HEK293T (cell line): Measurements from ENCODE around the gene DST.

Source experiments
- BHLHE40 ChIP-seq: fragments of 450-650 bp; IDR thresholded peaks from 2 replicates; pipeline ENCODE4 v1.6.1; 2016; ENCODE audit warnings: mild to moderate bottlenecking, moderate library complexity, borderline replicate concordance
- CTBP1 ChIP-seq: fragments of 450-650 bp; IDR thresholded peaks from 2 replicates; pipeline ENCODE4 v1.6.1; 2016; ENCODE audit warnings: borderline replicate concordance
- ELF4 ChIP-seq: fragments of 450-650 bp; IDR thresholded peaks from 2 replicates; pipeline ENCODE4 v1.6.1; 2017; ENCODE audit warnings: antibody characterized with exemption
- FOXM1 ChIP-seq: fragments of 450-650 bp; IDR thresholded peaks from 2 replicates; pipeline ENCODE4 v1.6.1; 2017; ENCODE audit warnings: mild to moderate bottlenecking, borderline replicate concordance
- SP1 ChIP-seq: fragments of 450-650 bp; IDR thresholded peaks from 2 replicates; pipeline ENCODE4 v1.6.1; 2017
- TF ChIP-seq, protein P1 (sequence below): fragments of 450-650 bp; IDR thresholded peaks from 2 replicates; pipeline ENCODE4 v1.6.1; 2016

DNA sequence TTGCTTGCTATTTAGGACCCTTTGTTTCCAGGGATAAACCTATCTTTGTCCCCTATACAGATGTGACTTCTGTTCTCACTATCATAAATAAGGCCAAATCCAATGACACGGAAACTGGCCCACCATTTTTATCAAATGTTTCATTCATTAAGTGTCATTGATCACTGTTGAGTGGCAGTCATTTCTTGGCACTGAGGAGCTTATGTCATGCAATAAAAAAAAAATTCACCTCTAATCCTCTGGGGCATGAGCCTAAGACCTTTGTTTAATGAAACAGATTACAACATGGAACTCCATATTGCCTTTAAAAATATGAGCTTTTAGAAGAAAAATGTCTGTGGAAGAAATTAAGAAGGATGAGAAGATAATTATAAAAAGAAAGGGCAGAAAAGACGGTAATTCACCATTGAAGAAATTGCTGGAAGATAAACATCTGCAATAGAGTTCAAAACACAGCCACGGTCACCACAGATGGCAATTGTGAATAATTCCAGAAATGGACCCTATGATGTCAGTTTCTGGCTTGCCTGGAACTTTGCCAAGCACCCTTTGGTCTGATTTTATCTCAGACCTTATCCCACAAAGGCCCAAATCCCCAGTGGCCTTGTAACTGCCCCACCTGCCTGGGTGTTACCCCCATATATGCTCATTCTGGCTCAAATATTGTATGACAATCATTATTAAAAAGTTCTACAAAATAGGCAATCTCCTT, 91.1 kb downstream of the DST start:
- TF ChIP-seq, protein P1, sequence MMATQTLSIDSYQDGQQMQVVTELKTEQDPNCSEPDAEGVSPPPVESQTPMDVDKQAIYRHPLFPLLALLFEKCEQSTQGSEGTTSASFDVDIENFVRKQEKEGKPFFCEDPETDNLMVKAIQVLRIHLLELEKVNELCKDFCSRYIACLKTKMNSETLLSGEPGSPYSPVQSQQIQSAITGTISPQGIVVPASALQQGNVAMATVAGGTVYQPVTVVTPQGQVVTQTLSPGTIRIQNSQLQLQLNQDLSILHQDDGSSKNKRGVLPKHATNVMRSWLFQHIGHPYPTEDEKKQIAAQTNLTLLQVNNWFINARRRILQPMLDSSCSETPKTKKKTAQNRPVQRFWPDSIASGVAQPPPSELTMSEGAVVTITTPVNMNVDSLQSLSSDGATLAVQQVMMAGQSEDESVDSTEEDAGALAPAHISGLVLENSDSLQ, result peak; percentile 85
- no peak for TF ChIP-seq FOXM1
- TF ChIP-seq CTBP1, result no peak
- TF ChIP-seq BHLHE40, result no peak
- no peak for TF ChIP-seq ELF4
- TF ChIP-seq SP1, result no peak
